Mesothelial cell of epicardium (in vitro differentiated cells): Measurements from ENCODE around the gene PAFAH1B1. TPM values are rescaled to one million over a fixed set of nuclear protein-coding genes. Genes with fewer than 3 reads are reported as not detected.
"Not testable (repeated sequence)": the region's sequence is repeated elsewhere in the genome, so short reads cannot be mapped to it uniquely, and the experiment has no call there.

ENCODE experiments used
- DNase-seq, 2 experiments: peaks; one replicate each; pipeline ENCODE4 v3.0.0; 2021; ENCODE audit warnings: low spot score in 2 of 2; ENCODE audit not compliant: unreplicated experiment in 2 of 2
- H3K27ac Mint-ChIP-seq: 2 replicates; pipeline ENCODE4 v1.8.0; 2021; ENCODE audit warnings: mixed read lengths
- H3K27me3 Mint-ChIP-seq: 2 replicates; pipeline ENCODE4 v1.8.0; 2021; ENCODE audit warnings: low read depth, mixed read lengths
- H3K36me3 Mint-ChIP-seq: 2 replicates; pipeline ENCODE4 v1.8.0; 2021; ENCODE audit warnings: mixed read lengths
- H3K4me1 Mint-ChIP-seq: 2 replicates; pipeline ENCODE4 v1.8.0; 2021; ENCODE audit warnings: mixed read lengths
- H3K4me3 Mint-ChIP-seq: 2 replicates; pipeline ENCODE4 v1.8.0; 2021; ENCODE audit warnings: mild to moderate bottlenecking, moderate library complexity, mixed read lengths
- H3K9me3 Mint-ChIP-seq: 2 replicates; pipeline ENCODE4 v1.8.0; 2021; ENCODE audit warnings: mixed read lengths
- total RNA-seq: library from RNA; stranded (reverse); gene quantifications from 3 replicates; pipeline ENCODE4 v1.2.1, GENCODE V29; 2021
- TF ChIP-seq, protein P1 (sequence below): fragments of 200-600 bp; sonication (generic); IDR thresholded peaks from one replicate; pipeline ENCODE4 v1.5.0; 2021; ENCODE audit warnings: antibody characterized with exemption; ENCODE audit not compliant: unreplicated experiment

The PAFAH1B1 gene
- total RNA-seq, 1 donor from 2014 or later, result 144 TPM

DNA sequence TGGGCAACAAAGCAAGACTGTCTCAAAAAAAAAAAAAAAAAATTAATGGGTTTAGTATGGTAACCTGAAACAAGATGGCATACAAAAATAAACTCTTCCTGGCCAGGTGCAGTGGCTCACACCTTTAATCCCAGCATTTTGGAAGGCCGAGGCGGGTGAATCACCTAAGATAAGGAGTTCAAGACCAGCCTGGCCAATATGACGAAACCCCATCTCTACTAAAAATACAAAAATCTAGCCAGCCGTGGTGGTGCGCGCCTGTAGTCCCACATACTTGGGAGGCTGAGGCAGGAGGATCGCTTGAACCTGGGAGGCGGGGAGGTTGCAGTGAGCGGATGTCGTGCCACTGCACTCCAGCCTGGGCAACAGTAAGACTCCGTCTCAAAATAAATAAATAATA is 55.7 kb downstream of the PAFAH1B1 start:
- peaks cover 36% of the 10 kb centered on the region for H3K36me3 Mint-ChIP-seq
- no peak overlapping the region for H3K4me3 Mint-ChIP-seq
- H3K27ac Mint-ChIP-seq, result no peak overlapping the region
- DNase-seq, result no peak
- H3K4me1 Mint-ChIP-seq, result no peaks in the 10 kb centered on the region
- H3K9me3 Mint-ChIP-seq, result peaks cover 5% of the 10 kb centered on the region
- TF ChIP-seq, protein P1, sequence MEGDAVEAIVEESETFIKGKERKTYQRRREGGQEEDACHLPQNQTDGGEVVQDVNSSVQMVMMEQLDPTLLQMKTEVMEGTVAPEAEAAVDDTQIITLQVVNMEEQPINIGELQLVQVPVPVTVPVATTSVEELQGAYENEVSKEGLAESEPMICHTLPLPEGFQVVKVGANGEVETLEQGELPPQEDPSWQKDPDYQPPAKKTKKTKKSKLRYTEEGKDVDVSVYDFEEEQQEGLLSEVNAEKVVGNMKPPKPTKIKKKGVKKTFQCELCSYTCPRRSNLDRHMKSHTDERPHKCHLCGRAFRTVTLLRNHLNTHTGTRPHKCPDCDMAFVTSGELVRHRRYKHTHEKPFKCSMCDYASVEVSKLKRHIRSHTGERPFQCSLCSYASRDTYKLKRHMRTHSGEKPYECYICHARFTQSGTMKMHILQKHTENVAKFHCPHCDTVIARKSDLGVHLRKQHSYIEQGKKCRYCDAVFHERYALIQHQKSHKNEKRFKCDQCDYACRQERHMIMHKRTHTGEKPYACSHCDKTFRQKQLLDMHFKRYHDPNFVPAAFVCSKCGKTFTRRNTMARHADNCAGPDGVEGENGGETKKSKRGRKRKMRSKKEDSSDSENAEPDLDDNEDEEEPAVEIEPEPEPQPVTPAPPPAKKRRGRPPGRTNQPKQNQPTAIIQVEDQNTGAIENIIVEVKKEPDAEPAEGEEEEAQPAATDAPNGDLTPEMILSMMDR, result no peak
- H3K27me3 Mint-ChIP-seq, result no peaks in the 10 kb centered on the region

DNA sequence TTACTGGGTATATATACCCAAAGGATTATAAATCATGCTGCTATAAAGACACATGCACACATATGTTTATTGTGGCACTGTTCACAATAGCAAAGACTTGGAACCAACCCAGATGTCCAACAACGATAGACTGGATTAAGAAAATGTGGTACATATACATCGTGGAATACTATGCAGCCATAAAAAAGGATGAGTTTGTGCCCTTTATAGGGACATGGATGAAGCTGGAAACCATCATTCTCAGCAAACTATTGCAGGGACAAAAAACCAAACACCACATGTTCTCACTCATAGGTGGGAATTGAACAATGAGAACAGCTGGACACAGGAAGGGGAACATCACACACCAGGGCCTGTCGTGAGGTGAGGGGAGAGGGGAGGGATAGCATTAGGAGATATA is 59.5 kb downstream of the PAFAH1B1 start:
- not testable (repeated sequence) for H3K27me3 Mint-ChIP-seq, H3K4me1 Mint-ChIP-seq, H3K9me3 Mint-ChIP-seq, H3K4me3 Mint-ChIP-seq, H3K27ac Mint-ChIP-seq, DNase-seq
- H3K36me3 Mint-ChIP-seq, result peaks cover 35% of the 10 kb centered on the region

DNA sequence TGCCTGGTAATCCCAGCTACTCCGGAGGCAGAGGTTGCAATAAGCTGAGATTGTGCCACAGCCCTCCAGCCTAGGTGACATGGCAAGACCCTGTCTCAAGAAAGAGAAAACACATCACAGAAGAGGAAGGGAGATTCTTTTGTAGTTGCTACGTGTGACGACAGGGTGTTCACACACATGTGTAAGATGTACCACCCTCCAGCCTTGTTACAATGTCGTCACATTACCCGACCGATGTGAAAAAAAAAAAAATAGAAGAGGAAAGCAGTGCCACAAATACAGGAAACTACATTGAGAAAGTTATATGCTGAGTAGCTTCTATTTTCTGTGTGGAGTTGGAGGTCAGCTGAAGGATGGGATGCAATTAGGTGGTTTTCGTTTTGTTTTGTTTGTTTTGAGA is 62.1 kb downstream of the PAFAH1B1 start:
- H3K4me1 Mint-ChIP-seq, result no peaks in the 10 kb centered on the region
- peaks cover 35% of the 10 kb centered on the region for H3K36me3 Mint-ChIP-seq
- no peaks in the 10 kb centered on the region for H3K27me3 Mint-ChIP-seq
- peaks cover 5% of the 10 kb centered on the region for H3K9me3 Mint-ChIP-seq
- no peak overlapping the region for H3K27ac Mint-ChIP-seq
- no peak overlapping the region for H3K4me3 Mint-ChIP-seq
- no peak for DNase-seq
- TF ChIP-seq, protein P1, result no peak

DNA sequence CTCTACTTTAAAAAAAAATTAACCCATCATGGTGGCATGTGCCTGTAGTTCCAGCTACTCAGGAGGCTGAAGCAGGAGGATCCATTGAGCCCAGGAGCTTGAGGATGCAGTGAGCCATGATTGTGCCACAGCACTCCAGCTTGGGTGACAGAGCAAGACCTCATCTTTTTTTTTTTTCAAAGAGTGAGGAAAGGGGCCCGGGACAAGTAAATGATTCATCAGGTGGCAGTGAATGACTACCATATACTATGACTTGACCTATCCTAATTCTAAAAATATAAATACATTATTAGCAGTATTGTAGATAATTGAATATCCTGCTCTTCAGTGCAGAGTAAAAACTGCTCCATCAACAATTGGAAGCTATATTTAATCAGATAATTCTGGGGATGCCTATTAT is 62.8 kb downstream of the PAFAH1B1 start:
- Mint-ChIP-seq H3K27me3 (no peaks in the 10 kb centered on the region), H3K4me3 (no peak overlapping the region), H3K9me3 (peaks cover 7% of the 10 kb centered on the region), H3K4me1 (no peaks in the 10 kb centered on the region), H3K27ac (peak overlapping the region; percentile 69), H3K36me3 (peaks cover 37% of the 10 kb centered on the region)
- TF ChIP-seq, protein P1, result no peak
- no peak for DNase-seq

DNA sequence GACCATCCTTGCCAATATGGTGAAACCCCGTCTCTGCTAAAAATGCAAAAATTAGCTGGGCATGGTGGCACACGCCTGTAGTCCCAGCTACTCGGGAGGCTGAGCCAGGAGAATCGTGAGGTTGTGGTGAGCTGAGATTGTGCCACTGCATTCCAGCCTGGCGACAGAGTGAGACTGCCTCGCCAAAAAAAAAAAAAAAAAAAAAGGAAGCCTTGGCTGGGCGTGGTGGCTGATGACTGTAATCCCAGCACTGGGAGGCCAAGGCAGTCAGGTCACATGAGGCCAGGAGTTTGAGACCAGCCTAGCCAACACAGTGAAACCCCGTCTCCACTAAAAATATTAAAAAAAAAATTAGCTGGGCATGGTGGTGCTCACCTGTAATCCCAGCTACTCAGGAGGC is 65.9 kb downstream of the PAFAH1B1 start:
- not testable (repeated sequence) for H3K4me1 Mint-ChIP-seq, H3K27ac Mint-ChIP-seq, H3K27me3 Mint-ChIP-seq, H3K9me3 Mint-ChIP-seq, DNase-seq, H3K4me3 Mint-ChIP-seq
- peaks cover 23% of the 10 kb centered on the region for H3K36me3 Mint-ChIP-seq

DNA sequence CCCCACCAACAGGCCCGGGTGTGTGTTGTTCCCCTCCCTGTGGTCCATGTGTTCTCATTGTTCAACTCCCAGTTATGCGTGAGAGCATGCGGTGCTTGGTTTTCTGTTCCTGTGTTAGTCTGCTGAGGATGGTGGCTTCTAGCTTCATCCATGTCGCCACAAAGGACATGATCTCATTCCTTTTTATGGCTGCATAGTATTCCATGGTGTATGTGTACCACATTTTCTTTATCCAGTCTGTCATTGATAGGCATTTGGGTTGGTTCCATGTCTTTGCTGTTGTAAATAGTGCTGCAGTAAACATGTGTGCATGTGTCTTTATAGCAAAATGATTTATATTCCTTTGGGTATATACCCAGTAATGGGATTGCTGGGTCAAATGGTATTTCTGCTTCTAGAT is 67.0 kb downstream of the PAFAH1B1 start:
- H3K4me3 Mint-ChIP-seq, H3K27ac Mint-ChIP-seq, H3K9me3 Mint-ChIP-seq, H3K4me1 Mint-ChIP-seq, DNase-seq, H3K27me3 Mint-ChIP-seq: not testable (repeated sequence)
- H3K36me3 Mint-ChIP-seq, result peaks cover 25% of the 10 kb centered on the region

DNA sequence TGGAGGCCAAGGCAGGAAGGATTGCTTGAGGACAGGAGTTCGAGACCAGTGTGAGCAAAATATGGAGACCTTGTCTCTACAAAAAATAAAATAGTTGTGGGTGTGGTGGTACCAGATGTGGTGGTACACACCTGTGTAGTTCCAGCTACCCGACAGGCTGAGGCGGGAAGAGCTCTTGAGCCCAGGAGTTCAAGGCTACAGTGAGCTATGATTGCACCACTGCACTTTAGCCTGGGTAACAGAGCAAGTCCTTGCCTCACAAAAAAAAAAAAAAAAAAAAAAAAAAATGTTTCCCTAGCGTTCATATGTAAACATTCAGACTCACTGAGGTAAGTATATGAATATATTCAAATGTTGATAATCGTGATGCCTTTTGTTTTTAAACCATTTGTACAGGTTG is 78.6 kb downstream of the PAFAH1B1 start:
- Mint-ChIP-seq H3K27ac (no peak overlapping the region), H3K4me3 (no peak overlapping the region), H3K4me1 (no peaks in the 10 kb centered on the region), H3K27me3 (no peaks in the 10 kb centered on the region), H3K36me3 (peaks cover 46% of the 10 kb centered on the region), H3K9me3 (no peaks in the 10 kb centered on the region)
- TF ChIP-seq, protein P1, result no peak
- DNase-seq, result no peak

DNA sequence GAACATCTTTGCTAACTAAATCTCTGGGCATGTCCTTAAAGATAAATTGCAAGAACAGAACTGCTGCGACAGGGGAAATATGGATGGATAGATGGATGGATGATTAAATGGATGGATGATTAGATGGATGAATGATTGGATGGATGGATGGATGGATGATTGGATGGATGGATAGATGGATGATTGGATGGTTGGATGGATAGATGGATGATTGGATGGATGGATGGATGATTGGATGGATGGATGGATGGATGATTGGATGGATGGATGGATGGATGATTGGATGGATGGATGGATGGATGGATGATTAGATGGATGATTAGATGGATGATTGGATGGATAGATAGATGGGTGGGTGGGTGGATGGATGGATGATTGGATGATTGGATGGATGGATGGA is 85.8 kb downstream of the PAFAH1B1 start:
- not testable (repeated sequence) for H3K9me3 Mint-ChIP-seq

More for the DNA sequence above, 85.8 kb downstream of the PAFAH1B1 start:
- Mint-ChIP-seq H3K4me1 (peaks cover 20% of the 10 kb centered on the region), H3K36me3 (peaks cover 39% of the 10 kb centered on the region)
- not testable (repeated sequence) for DNase-seq, H3K27me3 Mint-ChIP-seq, H3K4me3 Mint-ChIP-seq, H3K27ac Mint-ChIP-seq
